Loucy (cell line): ENCODE results near the gene ARHGAP4.

Source experiments
- CTCF ChIP-seq: fragments of 200-600 bp; sonication (generic); conservative IDR thresholded peaks from 2 replicates; pipeline ENCODE4 v1.5.1; 2014; ENCODE audit warnings: mild to moderate bottlenecking, antibody characterized with exemption, low read length
- EZH2phosphoT487 ChIP-seq: fragments of 200-600 bp; IDR thresholded peaks from 2 replicates; pipeline ENCODE4 v1.6.1; 2018; ENCODE audit warnings: antibody characterized with exemption, mild to moderate bottlenecking, moderate library complexity, borderline replicate concordance

DNA sequence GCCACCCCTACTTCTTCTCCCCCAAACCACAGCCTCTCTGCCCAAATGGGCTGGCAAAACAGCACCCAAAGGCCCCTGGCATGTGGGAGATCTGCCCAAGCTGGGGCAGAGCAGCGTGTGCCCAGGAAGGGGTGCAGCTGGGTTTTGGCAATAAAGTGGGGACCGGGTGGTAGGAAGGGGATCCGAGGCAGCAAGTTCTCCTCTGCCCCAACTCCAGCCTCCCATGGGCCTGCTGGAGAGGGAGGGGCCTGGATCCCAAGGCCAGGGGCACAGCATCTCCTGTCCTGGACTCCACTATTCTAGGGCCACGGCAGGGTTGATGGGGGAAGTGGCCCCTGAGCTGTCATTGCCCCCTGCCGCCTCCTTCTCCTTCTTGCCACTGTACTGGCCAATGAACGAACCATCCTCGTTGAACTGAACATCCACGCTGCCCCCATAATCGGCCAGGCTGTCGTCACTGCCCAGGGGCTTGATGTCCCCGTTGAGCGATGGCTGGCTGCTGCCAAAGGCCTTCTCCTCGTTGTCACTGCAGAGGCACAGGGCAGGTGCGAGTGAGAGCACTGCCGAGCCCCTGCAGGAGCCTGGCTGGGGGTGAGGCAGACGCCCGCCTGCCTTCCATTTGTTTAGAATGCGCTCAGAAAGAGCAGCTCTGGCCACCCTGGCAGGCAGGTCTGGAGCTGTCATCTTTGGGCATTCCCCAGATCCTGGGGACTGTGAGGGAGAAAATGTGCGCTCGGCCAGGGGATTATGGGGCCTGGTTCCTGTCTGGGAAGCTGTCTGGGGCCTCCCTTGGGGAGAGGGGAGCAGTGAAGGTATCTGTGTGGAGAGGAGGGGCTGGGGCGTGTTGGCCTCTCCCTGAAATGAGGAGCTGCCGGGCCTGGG lies 63.5 kb downstream of the ARHGAP4 start:
- no peak for TF ChIP-seq CTCF
- no peak for TF ChIP-seq EZH2phosphoT487
